Measurements from ENCODE around the gene DUS1L. TPM values are rescaled to one million over a fixed set of nuclear protein-coding genes. Genes with fewer than 3 reads are reported as not detected.

Gene DUS1L
- total and polyA plus RNA-seq, 2 experiments from 2014 or later, result 66.0 to 122 TPM

DNA sequence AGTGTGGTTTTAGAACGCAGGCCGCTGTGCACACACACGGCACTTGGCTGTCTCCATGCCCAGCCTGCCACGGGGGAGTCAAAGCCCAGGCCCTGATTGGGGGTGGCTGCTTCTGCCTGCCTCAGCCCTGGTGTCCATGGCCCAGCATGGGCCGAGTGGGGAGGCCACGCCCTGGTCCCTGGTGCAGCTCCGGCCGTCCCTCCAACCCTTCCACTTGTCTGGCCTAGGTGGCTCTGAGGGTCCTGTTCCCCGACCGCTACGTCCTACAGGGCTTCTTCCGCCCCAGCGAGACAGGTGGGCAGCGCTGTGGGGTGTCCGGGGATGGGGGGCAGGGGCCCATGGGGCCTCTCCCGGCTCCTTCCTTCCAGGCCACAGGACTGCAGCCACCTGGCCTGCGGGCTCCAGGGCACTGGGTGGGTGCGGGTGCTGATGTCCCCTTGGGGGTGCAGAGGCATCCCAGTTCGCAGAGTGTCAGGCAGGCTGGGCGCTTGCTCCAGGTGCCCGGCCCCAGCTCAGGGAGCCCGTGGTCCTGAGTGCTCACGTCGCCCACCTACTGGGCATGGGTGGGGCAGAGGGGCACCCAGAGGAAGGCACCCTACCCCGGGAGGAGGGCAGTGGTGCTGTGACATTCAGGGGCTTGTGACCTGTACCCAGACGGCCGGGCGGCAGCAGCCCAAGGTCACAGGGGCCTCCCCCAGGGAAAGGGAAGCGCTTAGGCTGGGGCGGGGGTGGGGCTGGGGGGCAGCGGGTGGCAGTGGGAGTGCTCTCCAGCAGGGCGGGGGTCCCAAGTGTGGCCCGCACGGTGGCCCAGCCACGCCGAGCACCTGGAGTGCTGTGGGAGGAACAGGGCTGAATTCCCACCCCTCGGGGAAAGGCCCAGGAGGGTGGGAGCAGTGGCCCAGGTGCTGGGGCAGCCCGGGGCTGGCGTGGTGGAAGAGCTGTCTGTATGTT lies 54.8 kb downstream of the DUS1L start:
- H3K79me2 ChIP-seq (replicated peaks; ENCODE audit: insufficient read depth), result no peaks in the 10 kb centered on the region
- no peaks in the 10 kb centered on the region for H3K27me3 ChIP-seq (ENCODE audit: insufficient read depth)
- H2AFZ ChIP-seq, result no peak overlapping the region
- no peak overlapping the region for H3K4me3 Mint-ChIP-seq
- ATAC-seq, result no peak
- H3K27ac Mint-ChIP-seq, result no peak overlapping the region
- H3K36me3 ChIP-seq (ENCODE audit: insufficient read depth), result no peaks in the 10 kb centered on the region
- H3K4me2 ChIP-seq, result no peak overlapping the region
- H3K27me3 Mint-ChIP-seq (ENCODE audit: insufficient read depth, low read depth, poor library complexity), result peaks cover 7% of the 10 kb centered on the region
- no peaks in the 10 kb centered on the region for H3K4me1 Mint-ChIP-seq
- TF ChIP-seq, protein P1, sequence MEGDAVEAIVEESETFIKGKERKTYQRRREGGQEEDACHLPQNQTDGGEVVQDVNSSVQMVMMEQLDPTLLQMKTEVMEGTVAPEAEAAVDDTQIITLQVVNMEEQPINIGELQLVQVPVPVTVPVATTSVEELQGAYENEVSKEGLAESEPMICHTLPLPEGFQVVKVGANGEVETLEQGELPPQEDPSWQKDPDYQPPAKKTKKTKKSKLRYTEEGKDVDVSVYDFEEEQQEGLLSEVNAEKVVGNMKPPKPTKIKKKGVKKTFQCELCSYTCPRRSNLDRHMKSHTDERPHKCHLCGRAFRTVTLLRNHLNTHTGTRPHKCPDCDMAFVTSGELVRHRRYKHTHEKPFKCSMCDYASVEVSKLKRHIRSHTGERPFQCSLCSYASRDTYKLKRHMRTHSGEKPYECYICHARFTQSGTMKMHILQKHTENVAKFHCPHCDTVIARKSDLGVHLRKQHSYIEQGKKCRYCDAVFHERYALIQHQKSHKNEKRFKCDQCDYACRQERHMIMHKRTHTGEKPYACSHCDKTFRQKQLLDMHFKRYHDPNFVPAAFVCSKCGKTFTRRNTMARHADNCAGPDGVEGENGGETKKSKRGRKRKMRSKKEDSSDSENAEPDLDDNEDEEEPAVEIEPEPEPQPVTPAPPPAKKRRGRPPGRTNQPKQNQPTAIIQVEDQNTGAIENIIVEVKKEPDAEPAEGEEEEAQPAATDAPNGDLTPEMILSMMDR (conservative IDR thresholded peaks at IDR 0.05; ENCODE audit: low read depth in 2 of 2), result no peak
- TF ChIP-seq ZNF114 (CRISPR knock-in tag; IDR thresholded peaks at IDR 0.05) (no peak), NANOG (IDR thresholded peaks at IDR 0.05; ENCODE audit: borderline replicate concordance) (no peak), JUNB (IDR thresholded peaks at IDR 0.05; ENCODE audit: unreplicated experiment) (no peak), ZNF331 (CRISPR knock-in tag; IDR thresholded peaks at IDR 0.05; ENCODE audit: low read depth) (no peak), EZH2 (IDR thresholded peaks at IDR 0.05; ENCODE audit: low read depth, unreplicated experiment) (no peak), CREB1 (CRISPR knock-in tag; IDR thresholded peaks at IDR 0.05; ENCODE audit: low read depth) (no peak), EZH2phosphoT487 (IDR thresholded peaks at IDR 0.05; ENCODE audit: unreplicated experiment) (no peak)
- TF ChIP-seq, protein P2, sequence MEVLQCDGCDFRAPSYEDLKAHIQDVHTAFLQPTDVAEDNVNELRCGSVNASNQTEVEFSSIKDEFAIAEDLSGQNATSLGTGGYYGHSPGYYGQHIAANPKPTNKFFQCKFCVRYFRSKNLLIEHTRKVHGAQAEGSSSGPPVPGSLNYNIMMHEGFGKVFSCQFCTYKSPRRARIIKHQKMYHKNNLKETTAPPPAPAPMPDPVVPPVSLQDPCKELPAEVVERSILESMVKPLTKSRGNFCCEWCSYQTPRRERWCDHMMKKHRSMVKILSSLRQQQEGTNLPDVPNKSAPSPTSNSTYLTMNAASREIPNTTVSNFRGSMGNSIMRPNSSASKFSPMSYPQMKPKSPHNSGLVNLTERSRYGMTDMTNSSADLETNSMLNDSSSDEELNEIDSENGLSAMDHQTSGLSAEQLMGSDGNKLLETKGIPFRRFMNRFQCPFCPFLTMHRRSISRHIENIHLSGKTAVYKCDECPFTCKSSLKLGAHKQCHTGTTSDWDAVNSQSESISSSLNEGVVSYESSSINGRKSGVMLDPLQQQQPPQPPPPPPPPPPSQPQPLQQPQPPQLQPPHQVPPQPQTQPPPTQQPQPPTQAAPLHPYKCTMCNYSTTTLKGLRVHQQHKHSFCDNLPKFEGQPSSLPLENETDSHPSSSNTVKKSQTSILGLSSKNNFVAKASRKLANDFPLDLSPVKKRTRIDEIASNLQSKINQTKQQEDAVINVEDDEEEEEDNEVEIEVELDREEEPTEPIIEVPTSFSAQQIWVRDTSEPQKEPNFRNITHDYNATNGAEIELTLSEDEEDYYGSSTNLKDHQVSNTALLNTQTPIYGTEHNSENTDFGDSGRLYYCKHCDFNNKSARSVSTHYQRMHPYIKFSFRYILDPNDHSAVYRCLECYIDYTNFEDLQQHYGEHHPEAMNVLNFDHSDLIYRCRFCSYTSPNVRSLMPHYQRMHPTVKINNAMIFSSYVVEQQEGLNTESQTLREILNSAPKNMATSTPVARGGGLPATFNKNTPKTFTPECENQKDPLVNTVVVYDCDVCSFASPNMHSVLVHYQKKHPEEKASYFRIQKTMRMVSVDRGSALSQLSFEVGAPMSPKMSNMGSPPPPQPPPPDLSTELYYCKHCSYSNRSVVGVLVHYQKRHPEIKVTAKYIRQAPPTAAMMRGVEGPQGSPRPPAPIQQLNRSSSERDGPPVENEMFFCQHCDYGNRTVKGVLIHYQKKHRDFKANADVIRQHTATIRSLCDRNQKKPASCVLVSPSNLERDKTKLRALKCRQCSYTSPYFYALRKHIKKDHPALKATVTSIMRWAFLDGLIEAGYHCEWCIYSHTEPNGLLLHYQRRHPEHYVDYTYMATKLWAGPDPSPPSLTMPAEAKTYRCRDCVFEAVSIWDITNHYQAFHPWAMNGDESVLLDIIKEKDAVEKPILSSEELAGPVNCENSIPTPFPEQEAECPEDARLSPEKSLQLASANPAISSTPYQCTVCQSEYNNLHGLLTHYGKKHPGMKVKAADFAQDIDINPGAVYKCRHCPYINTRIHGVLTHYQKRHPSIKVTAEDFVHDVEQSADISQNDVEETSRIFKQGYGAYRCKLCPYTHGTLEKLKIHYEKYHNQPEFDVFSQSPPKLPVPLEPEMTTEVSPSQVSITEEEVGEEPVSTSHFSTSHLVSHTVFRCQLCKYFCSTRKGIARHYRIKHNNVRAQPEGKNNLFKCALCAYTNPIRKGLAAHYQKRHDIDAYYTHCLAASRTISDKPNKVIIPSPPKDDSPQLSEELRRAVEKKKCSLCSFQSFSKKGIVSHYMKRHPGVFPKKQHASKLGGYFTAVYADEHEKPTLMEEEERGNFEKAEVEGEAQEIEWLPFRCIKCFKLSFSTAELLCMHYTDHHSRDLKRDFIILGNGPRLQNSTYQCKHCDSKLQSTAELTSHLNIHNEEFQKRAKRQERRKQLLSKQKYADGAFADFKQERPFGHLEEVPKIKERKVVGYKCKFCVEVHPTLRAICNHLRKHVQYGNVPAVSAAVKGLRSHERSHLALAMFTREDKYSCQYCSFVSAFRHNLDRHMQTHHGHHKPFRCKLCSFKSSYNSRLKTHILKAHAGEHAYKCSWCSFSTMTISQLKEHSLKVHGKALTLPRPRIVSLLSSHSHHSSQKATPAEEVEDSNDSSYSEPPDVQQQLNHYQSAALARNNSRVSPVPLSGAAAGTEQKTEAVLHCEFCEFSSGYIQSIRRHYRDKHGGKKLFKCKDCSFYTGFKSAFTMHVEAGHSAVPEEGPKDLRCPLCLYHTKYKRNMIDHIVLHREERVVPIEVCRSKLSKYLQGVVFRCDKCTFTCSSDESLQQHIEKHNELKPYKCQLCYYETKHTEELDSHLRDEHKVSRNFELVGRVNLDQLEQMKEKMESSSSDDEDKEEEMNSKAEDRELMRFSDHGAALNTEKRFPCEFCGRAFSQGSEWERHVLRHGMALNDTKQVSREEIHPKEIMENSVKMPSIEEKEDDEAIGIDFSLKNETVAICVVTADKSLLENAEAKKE (CRISPR knock-in tag; IDR thresholded peaks at IDR 0.05), result no peak
- TF ChIP-seq, protein P3, sequence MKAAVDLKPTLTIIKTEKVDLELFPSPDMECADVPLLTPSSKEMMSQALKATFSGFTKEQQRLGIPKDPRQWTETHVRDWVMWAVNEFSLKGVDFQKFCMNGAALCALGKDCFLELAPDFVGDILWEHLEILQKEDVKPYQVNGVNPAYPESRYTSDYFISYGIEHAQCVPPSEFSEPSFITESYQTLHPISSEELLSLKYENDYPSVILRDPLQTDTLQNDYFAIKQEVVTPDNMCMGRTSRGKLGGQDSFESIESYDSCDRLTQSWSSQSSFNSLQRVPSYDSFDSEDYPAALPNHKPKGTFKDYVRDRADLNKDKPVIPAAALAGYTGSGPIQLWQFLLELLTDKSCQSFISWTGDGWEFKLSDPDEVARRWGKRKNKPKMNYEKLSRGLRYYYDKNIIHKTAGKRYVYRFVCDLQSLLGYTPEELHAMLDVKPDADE (IDR thresholded peaks at IDR 0.05), result no peak
- H3K4me1 ChIP-seq (ENCODE audit: insufficient read depth), result no peaks in the 10 kb centered on the region
- no peaks in the 10 kb centered on the region for H3K9me2 ChIP-seq (ENCODE audit: insufficient read depth)
- no peak for DNase-seq (ENCODE audit: low spot score)
- no peaks in the 10 kb centered on the region for H3K9me3 Mint-ChIP-seq
- H3K4me3 ChIP-seq, result no peak overlapping the region
- H3F3A ChIP-seq (replicated peaks; ENCODE audit: low read depth), result no peaks in the 10 kb centered on the region
- H3K36me3 Mint-ChIP-seq (ENCODE audit: low read depth), result no peaks in the 10 kb centered on the region
- H3K27ac ChIP-seq (ENCODE audit: low read depth), result no peak overlapping the region
- no peaks in the 10 kb centered on the region for H4K20me1 ChIP-seq (replicated peaks; ENCODE audit: insufficient read depth)

All from GM23338 (cell line).